OCI-M2 (cell line): Measurements from ENCODE around the gene SEC23A.

Experiments used
- DNase-seq: peaks from one replicate; lab custom pipeline; 2025; ENCODE audit not compliant: unreplicated experiment; lab: John Stamatoyannopoulos, UW

SEC23A gene

GRCh38 chr14:38993981-38994380 is 109.1 kb downstream of the SEC23A start:
- no peak for DNase-seq

GRCh38 chr14:38992067-38992844 is 110.8 kb downstream of the SEC23A start:
- DNase-seq, result no peak

- no peak for DNase-seq
Observed at GRCh38 chr14:38991299-38991698, 111.7 kb downstream of the SEC23A start.

GRCh38 chr14:38989922-38990546 is 113.0 kb downstream of the SEC23A start:
- DNase-seq, result no peak

GRCh38 chr14:38987781-38988180 is 115.3 kb downstream of the SEC23A start:
- no peak for DNase-seq

GRCh38 chr14:38982837-38983236 is 120.2 kb downstream of the SEC23A start:
- no peak for DNase-seq

- no peak for DNase-seq
Observed at GRCh38 chr14:38982278-38982677, 120.8 kb downstream of the SEC23A start.
